MM.1S (cell line): ENCODE results near the gene CRYBA4.

Experiments
- DNase-seq: peaks from one replicate; pipeline ENCODE4 v3.0.0-alpha.2; 2015
- H2AFZ ChIP-seq: fragments of 300-600 bp; sonication (generic); 2 replicates; pipeline ENCODE4 v1.6.0; 2016; ENCODE audit warnings: antibody characterized with exemption, low read length
- H3F3A ChIP-seq: fragments of 300-600 bp; sonication (generic); 2 replicates; pipeline ENCODE4 v1.6.1; 2016; ENCODE audit warnings: mild to moderate bottlenecking, antibody characterized with exemption, low read length, moderate library complexity, mixed read lengths; ENCODE audit not compliant: insufficient read depth
- H3K27ac ChIP-seq: fragments of 300-600 bp; sonication (generic); 2 replicates; pipeline ENCODE4 v1.5.1; 2016; ENCODE audit warnings: mild to moderate bottlenecking, low read length
- H3K27me3 ChIP-seq: fragments of 300-600 bp; sonication (generic); replicated peaks from 2 replicates; pipeline ENCODE4 v1.6.0; 2016; ENCODE audit warnings: low read length; ENCODE audit not compliant: insufficient read depth
- H3K36me3 ChIP-seq: fragments of 300-600 bp; sonication (generic); replicated peaks from 2 replicates; pipeline ENCODE4 v1.6.1; 2016; ENCODE audit warnings: mild to moderate bottlenecking, low read length, mixed read lengths; ENCODE audit not compliant: insufficient read depth
- H3K4me1 ChIP-seq: fragments of 300-600 bp; sonication (generic); 2 replicates; pipeline ENCODE4 v1.6.1; 2016; ENCODE audit warnings: low read length, mixed read lengths
- H3K4me2 ChIP-seq: fragments of 300-600 bp; sonication (generic); 2 replicates; pipeline ENCODE4 v1.6.0; 2016; ENCODE audit warnings: low read depth, low read length
- H3K4me3 ChIP-seq: fragments of 300-600 bp; sonication (generic); 2 replicates; pipeline ENCODE4 v1.5.1; 2016; ENCODE audit warnings: low read length, mixed read lengths
- H3K79me2 ChIP-seq: fragments of 300-600 bp; sonication (generic); 2 replicates; pipeline ENCODE4 v1.6.1; 2016; ENCODE audit warnings: mixed run types, low read length, mixed read lengths
- H3K9ac ChIP-seq: fragments of 300-600 bp; sonication (generic); 2 replicates; pipeline ENCODE4 v1.6.1; 2016; ENCODE audit warnings: low read length, mixed read lengths
- H3K9me2 ChIP-seq: fragments of 300-600 bp; sonication (generic); replicated peaks from 2 replicates; pipeline ENCODE4 v1.6.1; 2016; ENCODE audit warnings: mild to moderate bottlenecking, low read length, mixed read lengths; ENCODE audit not compliant: insufficient read depth
- H3K9me3 ChIP-seq: fragments of 300-600 bp; sonication (generic); replicated peaks from 2 replicates; pipeline ENCODE4 v1.6.1; 2016; ENCODE audit warnings: mild to moderate bottlenecking, low read length, mixed read lengths; ENCODE audit not compliant: insufficient read depth
- H4K20me1 ChIP-seq: fragments of 300-600 bp; sonication (generic); 2 replicates; pipeline ENCODE4 v1.6.1; 2016; ENCODE audit warnings: mild to moderate bottlenecking, low read length, moderate library complexity, mixed read lengths; ENCODE audit not compliant: insufficient read depth
- CTCF ChIP-seq: fragments of 300-600 bp; sonication (generic); IDR thresholded peaks from 2 replicates; pipeline ENCODE4 v1.5.1; 2016; ENCODE audit warnings: antibody characterized with exemption, low read length, mixed read lengths
- EZH2 ChIP-seq: fragments of 300-600 bp; sonication (generic); optimal IDR thresholded peaks from 2 replicates; pipeline ENCODE3; 2017; ENCODE audit warnings: low read depth, mild to moderate bottlenecking, antibody characterized with exemption, low read length, mixed read lengths
- EZH2phosphoT487 ChIP-seq: fragments of 300-600 bp; sonication (generic); IDR thresholded peaks from 2 replicates; pipeline ENCODE4 v1.6.1; 2018; ENCODE audit warnings: antibody characterized with exemption, low read length

Gene CRYBA4

GRCh38 chr22:26614322-26614721 lies 7.4 kb upstream of the CRYBA4 start:
- H3K4me3 ChIP-seq = no peak overlapping the region
- H3K4me1 ChIP-seq = peaks cover 78% of the 10 kb centered on the region

GRCh38 chr22:26615149-26615548 lies 6.6 kb upstream of the CRYBA4 start:
- Histone ChIP-seq H3K4me1 (peaks cover 70% of the 10 kb centered on the region), H3K79me2 (peaks cover 24% of the 10 kb centered on the region; the same call in 1 of the 2 replicates), H3K36me3 (no peaks in the 10 kb centered on the region), H3K27ac (peak overlapping the region; percentile 91), H3K9ac (peak overlapping the region; percentile 41; the same call in 1 of the 2 replicates), H3K4me2 (peak overlapping the region; percentile 71), H3K27me3 (no peaks in the 10 kb centered on the region), H3K9me2 (no peaks in the 10 kb centered on the region), H2AFZ (no peak overlapping the region), H3K9me3 (no peaks in the 10 kb centered on the region), H3F3A (peaks cover 46% of the 10 kb centered on the region), H4K20me1 (no peaks in the 10 kb centered on the region), H3K4me3 (no peak overlapping the region)
- DNase-seq = peak; percentile 95
- TF ChIP-seq CTCF (no peak), EZH2 (no peak), EZH2phosphoT487 (no peak)

More at GRCh38 chr22:26614322-26614721, 7.4 kb upstream of the CRYBA4 start:
- H3K27me3 ChIP-seq = no peaks in the 10 kb centered on the region
- H3K36me3 ChIP-seq = no peaks in the 10 kb centered on the region
- no peaks in the 10 kb centered on the region for H3K9me2 ChIP-seq
- H3K4me2 ChIP-seq = no peak overlapping the region; the same call in 1 of the 2 replicates
- H3K27ac ChIP-seq = peak overlapping the region; percentile 91; the same call in 1 of the 2 replicates
- no peak overlapping the region for H3K9ac ChIP-seq
- no peak overlapping the region for H2AFZ ChIP-seq
- no peak for TF ChIP-seq EZH2
- TF ChIP-seq CTCF = no peak
- TF ChIP-seq EZH2phosphoT487 = no peak
- peaks cover 24% of the 10 kb centered on the region; the same call in 1 of the 2 replicates for H3K79me2 ChIP-seq
- H3K9me3 ChIP-seq = no peaks in the 10 kb centered on the region
- H3F3A ChIP-seq = peaks cover 51% of the 10 kb centered on the region
- no peaks in the 10 kb centered on the region for H4K20me1 ChIP-seq
- no peak for DNase-seq

GRCh38 chr22:26615830-26616435 lies 5.8 kb upstream of the CRYBA4 start:
- H3K4me1 ChIP-seq = peaks cover 65% of the 10 kb centered on the region
- H3K9me3 ChIP-seq = no peaks in the 10 kb centered on the region
- no peak for TF ChIP-seq EZH2phosphoT487
- TF ChIP-seq CTCF = no peak
- TF ChIP-seq EZH2 = no peak
- peak overlapping the region; percentile 71 for H3K4me2 ChIP-seq
- H3K4me3 ChIP-seq = no peak overlapping the region
- H3F3A ChIP-seq = peaks cover 40% of the 10 kb centered on the region
- H3K36me3 ChIP-seq = no peaks in the 10 kb centered on the region
- no peak for DNase-seq
- peaks cover 24% of the 10 kb centered on the region; the same call in 1 of the 2 replicates for H3K79me2 ChIP-seq
- H2AFZ ChIP-seq = no peak overlapping the region
- no peaks in the 10 kb centered on the region for H4K20me1 ChIP-seq
- H3K9me2 ChIP-seq = no peaks in the 10 kb centered on the region
- peak overlapping the region; percentile 91 for H3K27ac ChIP-seq
- peak overlapping the region; percentile 31; the same call in 1 of the 2 replicates for H3K9ac ChIP-seq
- no peaks in the 10 kb centered on the region for H3K27me3 ChIP-seq
